Melanocyte of skin (primary cell): Measurements from ENCODE around the gene PAPSS2. TPM values are rescaled to one million over a fixed set of nuclear protein-coding genes. Genes with fewer than 3 reads are reported as not detected.

Source experiments
- total RNA-seq, 2 donors: library from RNA; depleted of rRNA; stranded (reverse); fragments of >200 nt; gene quantifications; 2 replicates each; pipeline ENCODE4 v1.2.3, GENCODE V29; 2012

PAPSS2 gene
- total RNA-seq: 10 to 100 TPM; 10.3 to 10.7 TPM

GRCh38 chr10:87659571-87660483, at the start of gene PAPSS2:
Gene PAPSS2, plus strand, starts transcription at chr10:87659878. Its CDS starts 104 bp downstream, at chr10:87659982.

Other genes with a start within 250 kb of the PAPSS2 start
- gene MINPP1, start 155.0 kb upstream of the PAPSS2 start, total RNA-seq: 10 to 100 TPM; 31.3 to 57.9 TPM
- 10 to 100 TPM; 65.0 to 72.3 TPM for gene ATAD1, start 158.3 kb downstream of the PAPSS2 start, total RNA-seq
- 1 to 10 TPM in 1 of 2 donors, under 1 TPM in 1; 1.00 to 1.4 TPM for gene KLLN, start 203.7 kb downstream of the PAPSS2 start, total RNA-seq
- 100 to 1,000 TPM; 134 to 137 TPM for gene PTEN, start 203.7 kb downstream of the PAPSS2 start, total RNA-seq